GM18505 (cell line): ENCODE data around the gene RNF114.
A peak's percentile ranks its signal among the peaks of the same experiment; 100 is the strongest.

Source experiments
- ATAC-seq: cut with Tn5 transposase; IDR thresholded peaks from one replicate; pipeline ENCODE4 v1.9.1; 2021; ENCODE audit not compliant: unreplicated experiment
- POLR2A ChIP-seq: IDR thresholded peaks from 4 replicates; pipeline ENCODE4 v1.6.1; 2011; ENCODE audit warnings: borderline replicate concordance; ENCODE audit not compliant: insufficient read depth, insufficient read length; ENCODE audit errors: extremely low read depth

RNF114 gene

DNA sequence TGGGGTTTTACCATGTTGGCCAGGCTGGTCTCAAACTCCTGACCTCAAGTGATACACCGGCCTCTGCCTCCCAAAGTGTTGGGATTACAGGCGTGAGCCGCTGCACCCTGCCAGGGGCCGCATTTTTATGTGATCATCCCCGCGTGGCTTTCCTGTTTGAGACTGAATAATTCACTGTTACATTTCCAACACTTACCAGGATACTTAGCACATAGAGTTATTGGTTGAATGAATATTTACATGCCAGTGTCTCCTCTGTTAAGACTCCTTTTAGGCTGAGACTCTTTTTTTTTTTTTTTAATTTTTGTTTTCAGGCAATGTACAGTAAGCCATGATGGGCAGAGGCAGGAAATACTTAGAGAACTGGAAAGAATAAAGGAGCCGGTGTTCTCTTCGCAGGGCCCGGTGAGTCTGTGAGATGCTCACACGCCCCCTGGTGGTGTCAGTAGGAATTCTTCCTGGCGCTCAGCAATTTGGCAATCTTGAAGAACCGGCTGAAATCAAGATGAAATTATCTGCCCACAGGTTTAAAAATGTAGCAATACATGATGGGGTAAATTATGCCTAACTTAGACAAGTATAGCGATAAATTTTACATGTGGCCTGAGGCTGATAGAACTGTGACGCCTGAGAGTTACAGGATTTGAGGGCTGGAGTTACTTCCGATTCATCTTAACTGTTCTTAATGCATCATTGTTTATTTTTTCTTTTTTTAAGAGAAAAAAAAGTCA lies 7.6 kb upstream of the RNF114 start:
- TF ChIP-seq POLR2A, result no peak
- ATAC-seq, result no peak

DNA sequence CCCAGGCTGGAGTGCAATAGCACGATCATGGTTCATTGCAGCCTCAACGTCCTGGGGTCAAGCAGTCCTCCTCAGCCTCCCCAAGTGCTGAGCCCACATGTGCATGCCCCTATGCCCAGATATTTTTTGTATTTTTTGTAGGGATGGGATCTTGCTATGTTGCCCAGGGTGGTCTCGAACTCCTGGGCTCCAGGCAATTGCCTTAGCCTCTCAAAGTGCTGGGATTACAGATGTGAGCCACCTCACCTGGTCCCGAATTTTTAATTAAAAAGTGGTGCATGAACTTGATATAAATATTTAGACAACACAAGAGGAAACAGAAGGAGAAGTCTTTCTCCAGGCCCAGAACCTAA lies 7.1 kb upstream of the RNF114 start:
- ATAC-seq, result no peak
- TF ChIP-seq POLR2A, result no peak

DNA sequence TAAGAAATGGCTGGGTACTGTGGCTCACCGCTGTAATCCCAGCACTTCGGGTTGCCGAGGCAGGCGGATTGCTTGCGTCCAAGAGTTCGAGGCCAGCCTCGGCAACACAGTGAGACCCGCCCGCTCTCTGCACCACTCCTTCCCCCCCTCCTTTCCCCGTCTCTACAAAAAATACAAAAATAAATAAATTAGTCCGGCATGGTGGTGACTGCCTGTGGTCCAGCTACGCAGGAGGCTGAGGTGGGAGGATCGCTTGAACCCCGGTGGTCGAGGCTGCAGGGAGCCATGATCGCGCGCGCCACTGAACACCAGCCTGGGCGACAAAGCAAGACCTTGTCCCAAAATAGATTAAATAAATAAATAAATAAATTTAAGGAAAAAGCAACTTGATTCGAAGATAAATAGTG lies 448 bp upstream of the RNF114 start:
- ATAC-seq, result no peak

DNA sequence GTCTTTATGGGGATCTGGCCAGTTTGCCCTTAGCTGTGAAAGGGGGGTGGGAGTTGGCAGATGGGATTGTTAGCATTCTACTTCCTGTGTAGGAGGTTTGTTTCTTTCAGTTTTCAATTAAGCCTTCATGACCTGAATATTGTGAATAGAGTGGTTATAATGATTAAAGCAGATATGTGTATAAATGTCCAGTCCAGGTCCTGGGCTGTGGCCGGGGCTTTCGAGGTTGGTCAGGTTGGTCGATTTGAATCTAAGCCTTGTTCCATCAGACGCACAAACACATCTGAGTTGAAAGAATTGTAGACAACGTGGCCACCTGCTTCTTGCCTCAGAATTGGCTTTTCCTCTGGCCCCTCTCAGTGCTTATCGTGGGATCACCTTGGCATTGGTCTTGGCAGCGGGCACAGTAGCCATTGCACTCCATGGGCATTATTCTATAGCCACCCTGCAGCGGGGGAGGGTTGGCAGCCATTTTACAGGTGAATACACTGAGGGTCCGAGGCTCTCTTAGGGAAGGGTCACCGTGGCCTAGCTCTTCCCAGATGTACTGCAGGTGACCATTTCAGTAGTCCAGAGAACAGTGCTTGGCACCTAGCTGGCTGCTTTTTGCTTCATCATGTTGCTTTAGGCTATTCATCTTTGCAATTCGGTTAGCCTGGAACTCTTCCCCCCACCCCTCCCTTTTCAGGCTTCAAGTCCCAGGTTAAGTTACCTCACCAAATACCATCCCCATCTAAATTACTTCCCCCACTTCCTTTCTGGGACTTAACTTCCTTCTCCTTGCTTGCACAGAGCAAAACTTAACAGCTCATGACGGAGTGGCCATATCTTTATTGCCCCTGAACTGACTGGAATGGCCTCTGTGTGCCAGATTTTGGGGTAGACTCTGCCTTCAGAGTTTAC lies 1.1 kb downstream of the RNF114 start:
- ATAC-seq, result peak; percentile 6
- no peak for TF ChIP-seq POLR2A

More for the DNA sequence above, 448 bp upstream of the RNF114 start:
- TF ChIP-seq POLR2A, result no peak

DNA sequence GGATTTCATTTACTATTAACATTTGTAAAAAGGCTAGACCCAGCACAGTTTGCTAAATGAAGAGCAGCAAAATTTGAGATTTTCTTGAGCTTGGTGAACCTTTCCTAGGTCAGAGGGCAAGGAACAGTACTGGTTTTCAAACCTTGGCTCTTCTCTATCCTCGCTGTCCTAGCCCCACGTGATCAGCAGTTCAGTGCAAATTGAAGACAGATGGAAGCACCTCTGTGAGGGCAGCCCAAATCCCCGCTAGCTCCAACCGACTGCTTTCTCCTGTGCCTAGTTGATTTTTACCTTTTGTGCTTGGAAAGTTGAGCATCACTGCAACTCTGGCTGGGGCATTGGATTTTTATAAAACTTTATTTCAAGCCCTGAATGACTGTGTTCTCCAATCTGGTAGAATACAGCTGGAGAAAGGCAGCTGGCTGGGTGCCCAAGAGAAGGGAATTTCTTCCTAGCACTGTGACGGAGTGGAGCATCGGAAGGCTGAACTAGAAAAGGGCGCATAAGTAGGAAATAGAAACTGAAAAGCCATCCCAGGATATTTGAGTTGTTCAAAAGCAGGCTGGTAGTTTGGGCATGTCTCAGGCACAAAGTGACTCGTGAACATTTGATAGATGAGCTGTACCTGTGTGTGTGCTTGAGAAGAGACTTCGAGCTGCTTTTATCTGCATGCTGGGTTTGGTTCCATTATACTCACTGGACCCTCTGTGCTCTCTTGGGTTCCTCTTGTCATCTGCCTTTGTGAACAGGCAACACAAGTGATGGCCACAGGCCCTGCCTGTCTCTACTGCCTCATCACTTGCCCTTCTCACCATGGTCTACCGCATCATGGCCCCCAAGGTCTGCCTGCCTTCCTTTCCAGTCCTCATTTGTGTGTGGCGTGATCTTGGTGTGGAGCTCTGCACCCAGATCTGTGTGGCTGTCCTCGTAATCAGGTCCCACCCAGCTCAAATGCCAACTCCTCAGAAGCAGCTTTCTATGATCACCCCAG lies 2.3 kb downstream of the RNF114 start:
- ATAC-seq, result no peak
- no peak for TF ChIP-seq POLR2A

DNA sequence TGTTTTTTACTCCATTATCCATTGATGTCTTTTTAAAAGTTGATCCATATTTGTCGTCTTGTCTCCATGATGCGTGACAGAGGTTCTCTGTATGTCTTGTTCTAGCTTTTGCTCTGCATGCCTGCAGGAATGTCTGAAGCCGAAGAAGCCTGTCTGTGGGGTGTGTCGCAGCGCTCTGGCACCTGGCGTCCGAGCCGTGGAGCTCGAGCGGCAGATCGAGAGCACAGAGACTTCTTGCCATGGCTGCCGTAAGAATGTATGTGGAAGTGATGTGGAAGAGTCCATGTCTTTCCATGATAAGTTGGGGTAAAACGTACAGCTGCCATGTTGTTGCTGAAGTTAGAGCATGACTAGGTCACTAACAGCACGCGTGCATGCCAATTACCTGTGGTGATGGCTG lies 5.3 kb downstream of the RNF114 start:
- TF ChIP-seq POLR2A, result no peak
- no peak for ATAC-seq

DNA sequence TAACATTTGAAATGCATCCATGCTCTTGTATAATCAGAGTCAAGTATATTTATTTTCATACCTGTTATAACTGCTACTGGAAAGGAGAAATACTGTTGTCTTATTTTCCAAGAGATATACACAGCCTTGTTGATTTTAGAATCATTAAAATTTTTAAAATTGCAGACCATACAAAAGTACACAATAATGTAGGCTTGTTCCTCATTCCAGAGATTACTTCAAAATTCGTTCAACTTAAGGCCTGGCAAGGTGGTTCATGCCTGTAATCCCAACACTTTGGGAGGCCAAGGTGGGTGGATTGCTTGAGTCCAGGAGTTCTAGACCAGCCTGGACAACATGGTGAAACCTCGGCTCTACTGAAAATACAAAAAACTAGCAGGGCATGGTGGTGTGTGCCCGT lies 6.1 kb downstream of the RNF114 start:
- no peak for TF ChIP-seq POLR2A
- ATAC-seq, result no peak

DNA sequence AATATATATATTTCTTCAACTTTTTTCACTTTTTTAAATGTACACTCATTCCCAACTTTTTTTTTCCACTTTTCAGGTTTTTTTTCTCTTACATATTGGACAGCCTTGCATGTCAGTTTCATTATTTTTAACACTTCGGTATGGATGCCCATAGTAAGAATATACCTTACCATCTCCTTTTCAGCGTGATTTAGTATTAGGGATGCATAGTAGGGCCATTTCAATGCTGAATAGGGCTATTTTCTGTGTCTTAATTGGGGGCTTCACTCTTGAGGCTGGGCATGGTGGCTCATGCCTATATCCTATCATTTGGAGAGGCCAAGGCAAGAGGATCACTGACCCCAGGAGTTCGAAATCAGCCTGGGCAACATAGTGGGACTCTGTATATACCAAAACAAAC lies 6.7 kb downstream of the RNF114 start:
- ATAC-seq, result no peak
- no peak for TF ChIP-seq POLR2A

DNA sequence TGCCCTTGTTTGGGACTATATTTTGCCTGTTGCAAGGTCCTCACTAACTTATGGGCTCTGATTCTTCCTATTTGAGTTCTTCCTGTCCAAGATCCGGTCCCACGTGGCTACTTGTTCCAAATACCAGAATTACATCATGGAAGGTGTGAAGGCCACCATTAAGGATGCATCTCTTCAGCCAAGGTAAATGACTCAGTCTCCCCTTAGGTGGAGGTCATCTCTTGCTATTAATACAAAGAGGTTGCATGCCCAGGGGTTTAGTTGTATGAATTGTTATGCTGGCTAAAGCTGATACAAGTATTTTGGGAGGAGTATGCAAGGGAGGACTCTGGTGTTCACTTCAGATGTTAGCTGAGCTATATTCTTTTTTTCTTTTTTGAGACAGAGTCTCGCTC lies 9.1 kb downstream of the RNF114 start:
- TF ChIP-seq POLR2A, result no peak
- no peak for ATAC-seq

DNA sequence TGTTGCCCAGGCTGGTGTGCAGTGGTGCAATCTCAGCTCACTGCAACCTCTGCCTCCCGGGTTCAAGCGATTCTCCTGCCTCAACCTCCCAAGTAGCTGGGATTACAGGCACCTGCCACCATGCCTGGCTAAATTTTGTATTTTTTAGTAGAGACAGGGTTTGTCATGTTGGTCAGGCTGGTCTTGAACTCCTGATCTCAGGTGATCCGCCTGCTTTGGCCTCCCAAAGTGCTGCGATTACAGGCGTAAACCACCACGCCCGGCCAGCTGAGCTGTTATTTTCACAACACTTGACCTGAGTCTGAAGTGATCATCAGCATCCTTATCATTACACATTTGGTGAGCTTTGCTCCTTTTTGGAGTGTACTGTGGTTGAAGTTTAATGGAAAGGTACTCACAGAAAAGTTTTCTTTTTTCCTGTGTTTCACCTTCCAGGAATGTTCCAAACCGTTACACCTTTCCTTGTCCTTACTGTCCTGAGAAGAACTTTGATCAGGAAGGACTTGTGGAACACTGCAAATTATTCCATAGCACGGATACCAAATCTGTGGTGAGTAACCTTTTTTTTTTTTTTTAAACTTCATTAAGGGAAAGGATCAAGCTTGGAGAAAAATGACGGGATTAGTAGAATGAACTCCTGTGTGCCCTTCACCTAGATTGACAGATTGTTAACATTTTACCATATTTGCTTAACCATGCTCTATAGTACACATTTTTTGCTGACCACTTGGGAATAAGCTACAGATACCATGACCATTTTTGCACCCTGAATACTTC lies 9.7 kb downstream of the RNF114 start:
- TF ChIP-seq POLR2A, result no peak
- ATAC-seq, result no peak

DNA sequence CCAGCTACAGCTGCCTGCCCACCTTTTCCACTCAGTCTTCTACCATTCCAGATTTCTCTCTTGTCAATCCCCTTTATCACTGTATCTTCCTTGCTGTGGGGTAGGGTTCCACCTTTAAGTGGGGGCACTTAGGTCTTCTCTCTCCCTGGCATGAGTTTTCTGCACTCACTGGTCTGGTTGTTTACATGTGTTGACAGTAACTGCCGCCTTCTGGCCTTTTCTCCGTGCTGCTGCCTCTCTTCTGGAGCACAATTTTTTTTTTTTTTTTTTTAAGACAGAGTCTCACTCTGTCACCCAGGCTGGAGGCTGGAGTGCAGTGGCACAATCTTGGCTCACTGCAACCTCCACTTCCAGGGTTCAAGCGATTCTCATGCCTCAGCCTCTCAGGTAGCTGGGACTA lies 12.0 kb downstream of the RNF114 start:
- TF ChIP-seq POLR2A, result no peak
- ATAC-seq, result no peak

DNA sequence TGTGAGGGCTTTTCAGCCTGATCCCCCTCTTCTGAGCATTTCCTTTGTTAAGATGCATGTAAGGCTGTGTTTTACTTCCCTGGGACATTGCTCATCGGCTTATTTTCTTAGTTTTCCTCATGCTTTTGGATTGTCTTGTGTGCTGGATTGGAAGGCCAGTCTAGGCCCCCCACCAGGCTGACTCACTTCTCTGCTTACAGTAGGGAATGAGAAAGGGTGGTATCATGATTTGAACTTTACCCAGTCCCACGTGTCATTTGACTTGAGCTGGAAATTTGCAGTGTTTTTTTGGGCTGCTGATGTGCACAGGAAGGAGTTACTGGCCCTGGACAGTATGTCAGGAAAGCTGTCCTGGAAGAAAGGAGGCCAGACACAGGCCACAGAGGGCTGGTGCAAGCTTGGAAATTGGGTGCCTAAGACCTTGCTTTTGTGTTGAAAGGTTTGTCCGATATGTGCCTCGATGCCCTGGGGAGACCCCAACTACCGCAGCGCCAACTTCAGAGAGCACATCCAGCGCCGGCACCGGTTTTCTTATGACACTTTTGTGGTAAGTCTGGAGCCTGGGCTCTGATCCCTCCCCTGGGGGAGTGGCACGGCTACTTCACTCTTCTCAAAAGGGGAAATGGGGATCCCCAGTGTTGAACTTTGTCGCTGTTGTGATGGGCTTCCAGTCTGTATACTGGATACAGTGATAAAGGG lies 12.8 kb downstream of the RNF114 start:
- no peak for TF ChIP-seq POLR2A

More for the DNA sequence above, 12.8 kb downstream of the RNF114 start:
- ATAC-seq, result no peak
